Thoracic aorta (tissue), 2 donors: Measurements from ENCODE around the gene ADGRL3. TPM values are rescaled to one million over a fixed set of nuclear protein-coding genes. Genes with fewer than 3 reads are reported as not detected.

ENCODE experiments used
- ATAC-seq: fragments of 150-250 bp; one replicate; pipeline ENCODE4 v1.8.0; 2017; ENCODE audit warnings: low read depth; ENCODE audit not compliant: insufficient number of reproducible peaks, low FRiP score
- DNase-seq: peaks from one replicate; pipeline ENCODE4 v3.0.0-alpha.2; 2020; ENCODE audit warnings: low spot score
- H3K27ac ChIP-seq, 2 donors: fragments of 200-600 bp; sonication (generic); 1 replicate in 1 of 2; 2 replicates in 1 of 2; pipeline ENCODE4 v1.5.1; 2016; ENCODE audit warnings: mild to moderate bottlenecking in 2 of 2, moderate library complexity in 2 of 2
- H3K27me3 ChIP-seq: fragments of 200-600 bp; sonication (generic); replicated peaks from 2 replicates; pipeline ENCODE4 v1.6.0; 2016; ENCODE audit warnings: mild to moderate bottlenecking; ENCODE audit not compliant: insufficient read depth
- H3K36me3 ChIP-seq: fragments of 200-600 bp; sonication (generic); one replicate; pipeline ENCODE4 v1.5.1; 2016
- H3K4me1 ChIP-seq, 2 donors: fragments of 200-600 bp; sonication (generic); 1 replicate in 1 of 2; 2 replicates in 1 of 2; pipeline versions ENCODE4 v1.5.1 to v1.6.0; 2016; ENCODE audit warnings: low read depth in 2 of 2, mild to moderate bottlenecking in 1 of 2; ENCODE audit not compliant: control insufficient read depth in 1 of 2
- H3K4me3 ChIP-seq: fragments of 200-600 bp; sonication (generic); 2 replicates; pipeline ENCODE4 v1.5.1; 2016; ENCODE audit warnings: mild to moderate bottlenecking
- H3K9me3 ChIP-seq: fragments of 200-600 bp; sonication (generic); 2 replicates; pipeline ENCODE4 v1.5.1; 2016
- total RNA-seq, 2 donors: library from RNA; depleted of rRNA; stranded (reverse); fragments of >200 nt; gene quantifications; one replicate each; pipeline versions ENCODE4 v1.1.0 to v1.2.3, GENCODE V29; 2016
- TF ChIP-seq, protein P1 (sequence below): fragments of 200-600 bp; sonication (generic); IDR thresholded peaks from one replicate; pipeline ENCODE4 v1.5.1; 2019; ENCODE audit warnings: antibody characterized with exemption

ADGRL3 gene
- total RNA-seq: 10 to 100 TPM; 17.5 to 18.1 TPM

DNA sequence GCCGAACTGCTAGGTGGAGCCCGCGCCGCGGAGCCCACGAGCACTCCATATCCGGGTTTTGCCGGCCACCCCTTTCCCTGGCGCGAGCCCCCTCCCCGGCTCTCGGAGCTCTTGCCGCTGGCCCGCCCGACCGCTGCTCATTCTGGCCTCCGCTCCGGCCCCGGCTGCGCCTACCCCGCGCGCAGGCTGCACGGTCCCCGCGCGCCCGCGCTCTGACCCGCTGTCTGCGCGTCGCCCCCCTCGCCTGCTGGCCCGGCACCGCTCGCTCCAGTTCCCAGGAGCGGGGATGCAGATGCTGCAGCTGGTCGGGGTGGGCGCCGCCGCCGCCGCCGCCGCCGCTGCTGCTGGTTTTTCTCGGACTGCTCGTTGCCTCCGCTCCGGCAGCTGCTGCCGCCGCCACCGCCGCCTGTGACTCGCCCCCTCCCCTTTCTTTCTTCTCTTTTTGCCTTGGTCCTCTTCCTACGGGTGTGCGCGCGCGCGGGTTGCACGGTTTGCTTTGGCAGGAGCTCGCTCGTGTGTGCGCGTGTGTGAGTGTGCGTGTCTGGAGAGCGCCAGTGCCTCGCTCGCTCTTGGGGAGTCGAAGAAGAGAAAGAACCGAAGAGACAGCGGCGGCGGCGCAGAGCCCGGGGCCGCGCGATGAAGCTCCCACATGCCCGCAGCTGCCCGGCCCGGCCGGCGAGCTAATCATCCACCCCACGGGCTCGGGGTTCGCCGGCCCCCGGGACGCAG lies at the start of gene ADGRL3:
TSS of gene ADGRL3 (plus strand) at position 140 of the 729 bp plus-strand sequence.
- Histone ChIP-seq H3K4me3 (peak within 1 kb of the TSS; percentile 92), H3K4me1 (peaks cover 3 to 15% of the 10 kb centered on the region in 2 donors), H3K27ac (peak within 1 kb of the TSS; percentile 24 to 57), H3K9me3 (no peaks in the 10 kb centered on the region), H3K36me3 (no peaks in the 10 kb centered on the region), H3K27me3 (no peaks in the 10 kb centered on the region)
- ATAC-seq (no peak), DNase-seq (no peak)
- TF ChIP-seq, protein P1, sequence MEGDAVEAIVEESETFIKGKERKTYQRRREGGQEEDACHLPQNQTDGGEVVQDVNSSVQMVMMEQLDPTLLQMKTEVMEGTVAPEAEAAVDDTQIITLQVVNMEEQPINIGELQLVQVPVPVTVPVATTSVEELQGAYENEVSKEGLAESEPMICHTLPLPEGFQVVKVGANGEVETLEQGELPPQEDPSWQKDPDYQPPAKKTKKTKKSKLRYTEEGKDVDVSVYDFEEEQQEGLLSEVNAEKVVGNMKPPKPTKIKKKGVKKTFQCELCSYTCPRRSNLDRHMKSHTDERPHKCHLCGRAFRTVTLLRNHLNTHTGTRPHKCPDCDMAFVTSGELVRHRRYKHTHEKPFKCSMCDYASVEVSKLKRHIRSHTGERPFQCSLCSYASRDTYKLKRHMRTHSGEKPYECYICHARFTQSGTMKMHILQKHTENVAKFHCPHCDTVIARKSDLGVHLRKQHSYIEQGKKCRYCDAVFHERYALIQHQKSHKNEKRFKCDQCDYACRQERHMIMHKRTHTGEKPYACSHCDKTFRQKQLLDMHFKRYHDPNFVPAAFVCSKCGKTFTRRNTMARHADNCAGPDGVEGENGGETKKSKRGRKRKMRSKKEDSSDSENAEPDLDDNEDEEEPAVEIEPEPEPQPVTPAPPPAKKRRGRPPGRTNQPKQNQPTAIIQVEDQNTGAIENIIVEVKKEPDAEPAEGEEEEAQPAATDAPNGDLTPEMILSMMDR: no peak

DNA sequence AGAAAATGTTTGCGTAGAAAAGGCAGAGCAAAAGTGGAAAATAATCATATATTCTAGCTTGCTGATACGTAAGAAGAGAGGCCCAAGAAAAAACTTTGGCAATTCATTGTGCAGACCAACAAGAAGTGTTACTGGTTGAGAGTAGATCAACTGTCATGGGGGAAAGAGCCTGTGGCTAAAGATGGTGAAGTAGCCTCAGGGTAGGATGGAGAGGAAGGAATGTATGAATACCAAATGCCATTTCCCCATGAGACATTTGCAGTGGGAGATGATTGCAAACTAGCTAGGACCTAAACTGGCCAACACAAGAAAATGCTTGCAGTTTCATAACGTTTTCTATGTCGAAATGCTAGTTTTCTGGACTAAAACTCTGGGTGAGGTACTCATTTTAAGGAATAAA lies 47.7 kb upstream of the ADGRL3 start:
- DNase-seq (no peak), ATAC-seq (no peak)
- H3K4me3 ChIP-seq: no peak overlapping the region
- H3K9me3 ChIP-seq: no peaks in the 10 kb centered on the region
- no peak overlapping the region for H3K27ac ChIP-seq
- no peaks in the 10 kb centered on the region for H3K4me1 ChIP-seq
- TF ChIP-seq, protein P1: no peak
- no peaks in the 10 kb centered on the region for H3K36me3 ChIP-seq
- no peaks in the 10 kb centered on the region for H3K27me3 ChIP-seq

DNA sequence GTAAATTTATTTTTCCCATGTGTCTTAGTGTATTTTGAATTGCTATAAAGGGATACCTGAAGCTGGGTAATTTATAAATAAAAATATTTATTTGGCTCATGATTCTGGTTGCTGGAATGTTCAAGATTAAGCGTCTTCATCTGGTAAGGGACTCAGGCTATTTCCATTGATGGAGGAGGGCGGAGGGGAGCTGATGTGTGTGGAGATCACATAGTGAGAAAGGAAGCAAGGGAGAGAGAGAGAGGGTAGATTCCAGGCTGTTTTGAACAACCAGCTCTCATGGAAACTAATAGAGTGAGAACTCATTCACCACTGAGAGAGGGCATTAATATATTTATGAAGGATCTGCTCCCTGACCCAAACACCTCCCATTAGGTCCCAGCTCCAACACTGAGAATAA lies 39.6 kb upstream of the ADGRL3 start:
- ATAC-seq (no peak), DNase-seq (no peak)
- Histone ChIP-seq H3K27me3 (no peaks in the 10 kb centered on the region), H3K36me3 (no peaks in the 10 kb centered on the region), H3K9me3 (no peaks in the 10 kb centered on the region), H3K27ac (no peak overlapping the region), H3K4me1 (no peaks in the 10 kb centered on the region), H3K4me3 (no peak overlapping the region)
- TF ChIP-seq, protein P1: no peak

DNA sequence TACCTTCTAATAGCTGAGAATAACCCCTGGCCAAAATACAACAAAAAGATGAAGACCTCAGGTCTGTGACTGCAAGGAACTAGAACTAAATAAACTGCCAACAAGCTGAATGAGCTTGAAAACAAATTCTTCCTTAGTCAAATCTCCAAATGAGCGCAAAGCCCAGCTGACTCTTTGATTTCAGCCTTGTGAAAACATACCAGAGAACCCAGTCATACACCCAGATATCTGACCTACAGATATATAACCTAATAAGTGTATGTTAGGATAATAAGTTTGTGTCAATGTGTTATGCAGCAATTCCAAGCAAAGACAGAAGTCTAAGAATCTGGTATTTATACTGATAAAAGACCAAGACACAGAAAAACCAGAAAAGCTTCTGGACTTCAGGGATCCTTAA lies 38.0 kb upstream of the ADGRL3 start:
- Histone ChIP-seq H3K36me3 (no peaks in the 10 kb centered on the region), H3K4me3 (no peak overlapping the region), H3K9me3 (no peaks in the 10 kb centered on the region), H3K27ac (no peak overlapping the region), H3K4me1 (no peaks in the 10 kb centered on the region), H3K27me3 (no peaks in the 10 kb centered on the region)
- TF ChIP-seq, protein P1: no peak
- ATAC-seq (no peak), DNase-seq (no peak)

DNA sequence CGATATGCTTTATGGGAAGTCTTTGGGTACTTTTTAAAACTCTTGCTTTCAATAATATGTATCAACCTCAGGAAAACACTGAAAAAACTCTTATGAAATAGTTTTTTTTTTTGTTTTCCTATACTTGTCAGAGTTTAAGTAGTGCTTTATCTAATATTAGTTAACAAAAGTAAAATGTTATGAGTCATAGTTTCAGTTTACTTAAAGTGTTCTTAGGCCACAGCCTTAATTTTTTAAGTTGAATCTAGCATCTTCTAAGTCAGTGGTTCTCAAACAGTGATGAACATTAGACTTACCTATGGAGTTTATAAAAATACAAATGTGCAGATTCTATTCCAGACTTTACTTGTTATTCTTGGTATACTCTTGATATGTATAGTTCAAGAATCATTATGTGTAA lies 26.3 kb upstream of the ADGRL3 start:
- Histone ChIP-seq H3K4me1 (no peaks in the 10 kb centered on the region), H3K9me3 (peaks cover 8% of the 10 kb centered on the region), H3K27ac (no peak overlapping the region), H3K27me3 (no peaks in the 10 kb centered on the region), H3K36me3 (no peaks in the 10 kb centered on the region), H3K4me3 (no peak overlapping the region)
- no peak for DNase-seq
- no peak for ATAC-seq
- TF ChIP-seq, protein P1: no peak
